Activated naive CD4-positive, alpha-beta T cell treated with anti-CD3 and anti-CD28 coated beads, Interleukin-2, amount 50 U/mL, for 16 hours (primary cell): ENCODE data around the gene GPAT2.
"Not testable (repeated sequence)": the region's sequence is repeated elsewhere in the genome, so short reads cannot be mapped to it uniquely, and the experiment has no call there.

Experiments used
- DNase-seq: peaks from one replicate; pipeline ENCODE4 v3.0.0-alpha.2; 2020

GPAT2 gene, protein sequence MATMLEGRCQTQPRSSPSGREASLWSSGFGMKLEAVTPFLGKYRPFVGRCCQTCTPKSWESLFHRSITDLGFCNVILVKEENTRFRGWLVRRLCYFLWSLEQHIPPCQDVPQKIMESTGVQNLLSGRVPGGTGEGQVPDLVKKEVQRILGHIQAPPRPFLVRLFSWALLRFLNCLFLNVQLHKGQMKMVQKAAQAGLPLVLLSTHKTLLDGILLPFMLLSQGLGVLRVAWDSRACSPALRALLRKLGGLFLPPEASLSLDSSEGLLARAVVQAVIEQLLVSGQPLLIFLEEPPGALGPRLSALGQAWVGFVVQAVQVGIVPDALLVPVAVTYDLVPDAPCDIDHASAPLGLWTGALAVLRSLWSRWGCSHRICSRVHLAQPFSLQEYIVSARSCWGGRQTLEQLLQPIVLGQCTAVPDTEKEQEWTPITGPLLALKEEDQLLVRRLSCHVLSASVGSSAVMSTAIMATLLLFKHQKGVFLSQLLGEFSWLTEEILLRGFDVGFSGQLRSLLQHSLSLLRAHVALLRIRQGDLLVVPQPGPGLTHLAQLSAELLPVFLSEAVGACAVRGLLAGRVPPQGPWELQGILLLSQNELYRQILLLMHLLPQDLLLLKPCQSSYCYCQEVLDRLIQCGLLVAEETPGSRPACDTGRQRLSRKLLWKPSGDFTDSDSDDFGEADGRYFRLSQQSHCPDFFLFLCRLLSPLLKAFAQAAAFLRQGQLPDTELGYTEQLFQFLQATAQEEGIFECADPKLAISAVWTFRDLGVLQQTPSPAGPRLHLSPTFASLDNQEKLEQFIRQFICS

DNA sequence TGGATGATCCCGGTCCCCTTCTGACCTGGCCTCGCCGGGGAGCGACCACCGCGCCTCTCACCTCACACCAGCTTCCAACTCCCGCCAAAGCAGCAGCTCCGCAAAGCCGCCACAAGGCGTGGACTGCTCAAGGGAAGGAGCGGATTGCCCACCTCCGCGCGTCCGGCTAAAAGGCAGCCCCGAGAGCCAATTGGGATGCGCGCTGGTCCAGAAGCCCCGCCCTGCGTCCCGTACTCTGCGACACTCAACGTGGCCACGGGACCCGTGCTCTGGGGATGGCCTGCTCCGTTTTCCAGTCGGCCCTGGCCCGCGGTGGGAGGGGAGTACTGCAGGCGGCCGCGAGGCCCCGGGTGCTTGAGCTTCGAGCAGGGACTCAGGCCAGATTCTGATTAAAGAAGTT is at the start of gene GPAT2:
GPAT2 (minus strand) TSS at position 125 of the 400 bp plus-strand sequence. CDS start 2,557 bp downstream, outside the sequence.
- not testable (repeated sequence) for DNase-seq

GRCh38 chr2:96083989-96084857 is 49.5 kb upstream of the GPAT2 start:
- DNase-seq = no peak

DNA sequence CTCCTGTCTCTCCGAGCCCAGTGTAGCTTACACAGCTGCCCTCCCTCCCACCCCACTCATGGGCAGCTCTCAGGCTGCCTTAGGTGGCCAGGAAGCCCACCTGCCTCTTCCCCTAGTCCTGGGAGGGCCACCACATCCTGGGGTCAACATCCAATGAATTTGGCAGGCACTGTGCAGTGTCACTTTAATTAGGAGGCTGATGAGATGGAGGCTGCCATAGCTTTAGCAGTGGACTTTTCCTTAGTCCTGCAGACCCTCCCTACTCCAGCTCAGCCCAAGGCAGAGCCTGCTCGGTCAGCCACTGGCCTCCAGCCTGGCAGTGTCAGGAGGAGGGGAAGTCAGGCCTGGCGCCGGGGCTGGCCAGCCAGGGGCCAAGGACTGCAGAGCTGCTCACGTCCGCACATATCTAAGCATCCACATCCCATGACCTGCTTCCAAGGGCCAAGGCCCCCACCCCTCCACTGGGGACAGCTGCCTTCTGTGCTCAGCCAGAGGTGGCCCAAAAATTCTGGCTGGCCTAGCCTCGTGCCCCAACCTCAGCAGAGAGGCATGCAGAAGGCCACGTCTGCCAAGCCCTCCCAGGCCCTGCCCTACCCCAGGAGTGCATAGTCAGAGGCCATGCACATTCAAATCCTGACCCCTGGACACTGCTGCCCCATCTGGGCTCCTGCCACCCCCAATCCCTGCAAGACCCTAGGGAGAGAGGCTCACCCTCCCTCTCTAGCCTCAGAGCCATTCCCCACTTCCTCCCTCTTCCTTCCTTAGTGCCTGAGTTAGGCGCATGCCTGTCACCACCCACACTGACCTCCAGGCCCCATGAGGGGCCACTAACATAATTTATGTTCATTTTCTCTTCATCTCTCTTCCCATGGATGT is 48.6 kb upstream of the GPAT2 start:
- DNase-seq = no peak

DNA sequence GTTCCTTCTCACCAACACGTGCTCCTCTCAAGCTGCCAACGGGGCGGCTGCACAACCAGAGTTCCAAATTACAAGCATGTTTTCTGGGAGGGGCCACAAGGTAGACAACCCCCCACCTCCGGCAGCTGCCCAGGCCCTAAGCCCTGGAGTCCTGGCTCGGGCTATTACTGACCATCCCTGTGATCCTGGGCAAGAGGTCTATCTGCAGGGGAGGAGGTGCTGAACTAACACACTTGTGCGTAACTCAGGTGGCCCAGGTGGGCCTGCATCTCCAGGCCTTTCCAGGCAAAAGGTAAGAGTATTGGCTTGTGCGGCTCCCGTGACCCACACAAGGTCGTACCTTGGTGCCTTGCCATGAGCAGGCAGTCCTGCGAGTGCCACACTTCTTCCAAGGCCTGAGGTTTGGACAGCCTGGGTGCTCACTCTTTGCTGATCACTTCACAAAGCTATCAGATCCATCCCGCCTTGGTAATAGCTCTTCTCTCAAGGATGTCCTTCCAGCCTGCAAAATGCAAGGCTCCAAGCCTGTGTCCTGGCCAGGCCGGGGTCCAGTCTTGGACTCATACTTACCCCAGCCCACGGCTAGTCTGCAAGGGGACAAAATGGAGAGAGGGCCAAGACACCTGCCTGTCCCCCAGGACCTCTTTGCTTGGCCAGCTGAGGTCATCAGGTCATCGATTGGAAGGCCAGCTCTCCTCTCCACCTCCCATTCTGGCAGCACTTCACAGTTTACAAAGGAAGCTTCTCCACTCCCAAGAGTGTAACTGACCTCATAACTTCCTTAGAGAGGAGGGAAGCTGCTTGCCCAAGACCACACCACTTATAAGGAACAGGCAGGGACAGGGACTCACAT is 47.7 kb upstream of the GPAT2 start:
- no peak for DNase-seq

DNA sequence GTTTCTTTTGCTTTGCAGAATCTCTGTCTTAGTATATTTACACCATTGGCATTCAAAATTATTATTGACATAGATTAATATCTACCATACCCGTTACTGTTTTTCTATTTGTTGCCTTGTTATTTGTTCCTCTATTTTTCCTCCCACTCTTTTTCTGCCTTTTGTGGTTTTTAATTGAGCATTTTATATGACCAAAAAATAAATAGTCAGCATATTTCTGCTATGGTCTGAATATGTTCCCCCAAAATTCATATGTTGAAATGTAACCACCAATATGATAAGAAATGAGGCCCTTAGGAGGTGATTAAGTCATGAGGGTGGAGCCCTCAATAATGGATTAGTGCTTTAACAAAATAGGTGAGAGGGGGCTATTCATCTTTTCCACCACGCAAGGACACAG is 46.3 kb upstream of the GPAT2 start:
- no peak for DNase-seq

GRCh38 chr2:96075199-96075771 is 40.6 kb upstream of the GPAT2 start:
- no peak for DNase-seq

GRCh38 chr2:96074156-96074555 is 39.4 kb upstream of the GPAT2 start:
- no peak for DNase-seq

- no peak for DNase-seq
Measured at GRCh38 chr2:96073170-96073775, 38.6 kb upstream of the GPAT2 start.

GRCh38 chr2:96072746-96073145 is 38.0 kb upstream of the GPAT2 start:
- no peak for DNase-seq

GRCh38 chr2:96071977-96072491 is 37.3 kb upstream of the GPAT2 start:
- DNase-seq = not testable (repeated sequence)

DNA sequence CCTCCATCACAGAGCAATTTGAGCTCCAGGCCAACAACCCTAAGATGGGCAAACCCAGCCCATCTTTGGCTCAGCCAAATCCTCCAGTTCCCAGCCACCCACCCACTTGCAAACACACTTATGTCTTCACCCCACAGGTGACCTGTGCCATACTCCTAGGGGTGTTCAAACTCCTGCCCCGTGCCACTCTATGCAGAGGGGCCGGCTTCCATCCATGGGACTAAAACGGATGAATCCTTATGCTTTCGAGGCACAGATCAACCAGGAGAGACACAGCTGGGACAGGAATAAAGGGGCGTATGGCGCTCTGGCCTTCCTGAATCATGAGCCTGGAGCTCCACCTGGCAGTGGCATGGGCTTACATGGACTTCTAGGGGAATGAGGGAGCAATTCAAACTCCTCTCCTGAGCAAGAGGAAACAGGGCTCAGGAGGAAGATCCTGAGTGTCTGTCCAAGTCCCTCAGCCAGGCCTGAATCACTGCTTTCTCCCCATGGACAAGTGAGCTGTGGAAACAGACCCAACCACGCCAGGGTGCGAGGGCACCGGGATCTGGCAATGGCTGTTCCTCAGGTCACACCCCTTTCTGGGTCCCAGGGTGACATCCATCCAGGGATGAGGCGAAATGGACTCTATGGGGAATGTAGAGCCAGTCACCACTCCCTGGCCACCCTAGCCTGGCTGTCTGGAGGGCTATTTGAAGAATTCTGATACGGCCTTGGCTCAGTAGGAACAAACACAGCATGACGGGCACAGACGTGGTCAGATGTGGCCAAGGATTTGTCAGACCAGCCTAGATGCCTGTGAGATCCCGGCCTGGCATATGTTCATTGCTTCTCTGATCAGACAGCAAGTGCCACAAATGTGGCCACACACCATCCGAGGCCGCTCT is 36.6 kb upstream of the GPAT2 start:
- DNase-seq = not testable (repeated sequence)

DNA sequence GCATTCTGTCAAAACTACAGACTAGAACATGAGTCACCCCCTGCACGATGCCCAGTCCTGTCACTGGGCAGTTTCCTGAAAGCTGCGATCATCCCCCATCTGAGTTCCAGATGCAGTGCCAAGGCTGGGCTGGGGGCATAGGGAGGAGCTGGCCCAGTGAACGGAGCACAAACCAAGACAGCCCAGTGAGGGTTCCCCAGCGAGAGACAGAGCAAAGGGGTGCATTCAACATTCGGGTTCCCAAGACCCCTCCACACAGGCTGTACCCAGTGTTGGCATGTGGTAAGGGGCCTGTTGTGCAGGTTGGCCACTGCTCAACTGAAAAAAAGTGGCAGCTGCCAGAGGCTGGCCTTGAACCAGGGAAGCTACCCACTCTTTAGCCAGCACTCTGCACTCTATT is 35.6 kb upstream of the GPAT2 start:
- not testable (repeated sequence) for DNase-seq

DNA sequence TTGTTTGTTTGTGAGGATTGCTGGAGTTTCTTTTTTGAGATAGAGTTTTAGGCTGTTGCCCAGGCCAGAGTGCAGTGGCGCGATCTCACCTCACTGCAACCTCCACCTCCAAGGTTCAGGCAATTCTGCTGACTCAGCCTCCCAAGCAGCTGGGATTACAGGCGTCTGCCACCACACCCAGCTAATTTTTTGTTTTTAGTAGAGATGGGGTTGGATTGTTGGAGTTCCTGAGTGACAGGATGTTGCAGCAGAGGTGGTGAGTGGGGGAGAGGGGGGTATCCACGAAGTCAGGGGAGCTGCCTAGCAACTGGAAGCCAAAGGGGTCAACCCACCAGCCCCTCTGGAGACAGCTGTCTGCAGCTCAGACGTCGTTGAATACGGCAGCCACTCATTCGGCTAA is 35.2 kb upstream of the GPAT2 start:
- not testable (repeated sequence) for DNase-seq

- DNase-seq = not testable (repeated sequence)
Measured at GRCh38 chr2:96067902-96068581, 33.3 kb upstream of the GPAT2 start.

- DNase-seq = not testable (repeated sequence)
Measured at GRCh38 chr2:96067098-96067660, 32.5 kb upstream of the GPAT2 start.

DNA sequence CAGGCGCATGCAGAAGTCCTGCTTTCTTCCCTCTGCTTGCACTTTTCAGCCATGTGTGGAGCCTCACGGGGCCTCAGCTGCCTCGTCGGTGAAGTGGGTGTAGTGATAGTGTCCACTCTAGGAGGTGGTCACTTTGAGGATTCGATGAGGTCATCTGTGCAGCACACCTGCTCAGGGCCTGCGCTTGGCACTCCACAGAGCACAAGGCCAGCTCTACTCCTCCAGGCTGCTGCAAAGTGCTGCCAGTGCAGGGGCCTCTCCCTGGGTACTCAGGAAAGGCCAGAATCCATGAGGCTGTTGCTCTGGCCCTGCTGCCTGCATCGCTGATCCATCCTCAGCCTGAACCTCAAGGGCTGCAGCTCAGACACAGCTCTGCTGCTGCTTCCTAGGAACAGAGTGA is 31.8 kb upstream of the GPAT2 start:
- DNase-seq = not testable (repeated sequence)

- not testable (repeated sequence) for DNase-seq
Measured at GRCh38 chr2:96065954-96066353, 31.2 kb upstream of the GPAT2 start.
